Measurements from ENCODE around the gene DOCK2. TPM values are rescaled to one million over a fixed set of nuclear protein-coding genes. Genes with fewer than 3 reads are reported as not detected.

DOCK2 gene
- total and polyA plus RNA-seq, 2 experiments from 2014 or later, result 6.5 to 10.4 TPM

DNA sequence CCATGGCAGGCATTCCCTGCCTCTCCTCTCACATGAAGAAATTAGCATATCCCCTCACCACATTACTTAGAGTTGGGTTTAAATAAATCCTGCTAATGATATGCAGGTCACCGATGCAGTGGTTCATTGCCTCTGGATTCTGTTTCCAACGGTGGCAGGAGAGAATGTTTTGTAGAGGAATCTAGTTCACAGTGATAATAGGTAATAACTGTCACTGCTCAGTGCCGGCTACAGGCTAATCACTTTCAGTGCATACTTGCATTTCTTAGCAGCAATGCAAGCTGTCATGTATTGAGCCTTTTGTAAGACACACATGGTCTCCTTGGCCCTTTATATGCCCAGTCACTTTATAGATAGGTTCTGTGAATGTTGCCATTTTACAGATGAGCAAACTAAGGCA, 402.8 kb downstream of the DOCK2 start:
- whole genome bisulfite sequencing, 2 experiments (ENCODE audit: low coverage in 1 of 2, low lambda C conversion rate in 2 of 2, missing lambda C conversion rate in 2 of 2), result 46 to 71% methylated on average over 3 of the region's 3 CpGs
- TF ChIP-seq EZH2phosphoT487 (IDR thresholded peaks at IDR 0.05; ENCODE audit: insufficient read depth, low read depth) (no peak), EZH2 (IDR thresholded peaks at IDR 0.05; ENCODE audit: insufficient read depth, poor library complexity, severe bottlenecking) (no peak)

DNA sequence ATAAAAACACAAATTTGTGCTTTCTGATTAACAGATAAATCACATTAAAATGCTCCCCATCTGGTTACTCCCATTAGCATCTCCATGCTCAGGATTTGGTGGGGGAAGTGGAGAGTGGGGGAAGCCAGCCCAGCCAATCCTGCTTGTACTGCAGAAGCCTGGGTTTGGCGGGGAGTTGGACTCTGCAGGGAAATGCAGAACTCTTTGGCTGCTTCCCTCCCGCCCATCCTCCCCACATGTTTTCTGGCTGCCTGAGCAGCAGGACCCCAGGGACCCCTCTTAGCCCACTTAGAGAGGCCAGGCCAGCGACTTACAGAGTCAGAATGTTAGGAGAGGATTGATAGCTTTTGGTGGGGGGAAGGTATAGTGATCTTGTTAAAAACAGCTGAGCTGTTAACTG, 409.2 kb downstream of the DOCK2 start:
- Histone ChIP-seq H3K9ac (no peak overlapping the region), H3K4me1 (ENCODE audit: insufficient read depth) (no peaks in the 10 kb centered on the region), H3K4me2 (ENCODE audit: unreplicated experiment) (no peak overlapping the region), H3K27me3 (replicated peaks; ENCODE audit: insufficient read depth) (peaks cover 5% of the 10 kb centered on the region; the same call in 1 of the 2 replicates), H3K27ac (no peak overlapping the region), H4K20me1 (ENCODE audit: insufficient read depth) (no peaks in the 10 kb centered on the region), H3F3A (ENCODE audit: insufficient read depth) (no peaks in the 10 kb centered on the region), H3K4me3 (no peak overlapping the region), H2AFZ (no peak overlapping the region), H3K36me3 (ENCODE audit: low read depth) (no peaks in the 10 kb centered on the region), H3K9me2 (ENCODE audit: insufficient read depth) (no peaks in the 10 kb centered on the region), H3K79me2 (ENCODE audit: insufficient read depth) (no peaks in the 10 kb centered on the region), H3K9me3 (ENCODE audit: low read depth) (no peaks in the 10 kb centered on the region)
- 60 to 61% methylated on average over 3 of the region's 3 CpGs for WGBS, 2 experiments (ENCODE audit: low coverage in 1 of 2, low lambda C conversion rate in 2 of 2, missing lambda C conversion rate in 2 of 2)
- TF ChIP-seq EZH2phosphoT487 (IDR thresholded peaks at IDR 0.05; ENCODE audit: insufficient read depth, low read depth) (no peak), EZH2 (IDR thresholded peaks at IDR 0.05; ENCODE audit: insufficient read depth, poor library complexity, severe bottlenecking) (no peak)
- in situ Hi-C loops (cut with MboI), result no loop called here
- no peak for DNase-seq

More for the DNA sequence above, 402.8 kb downstream of the DOCK2 start:
- Histone ChIP-seq H3K36me3 (ENCODE audit: low read depth) (no peaks in the 10 kb centered on the region), H3K9me2 (ENCODE audit: insufficient read depth) (no peaks in the 10 kb centered on the region), H3K9me3 (ENCODE audit: low read depth) (no peaks in the 10 kb centered on the region), H4K20me1 (ENCODE audit: insufficient read depth) (no peaks in the 10 kb centered on the region), H3K79me2 (ENCODE audit: insufficient read depth) (no peaks in the 10 kb centered on the region), H3K4me1 (ENCODE audit: insufficient read depth) (no peaks in the 10 kb centered on the region), H3K27ac (no peak overlapping the region), H3K4me3 (no peak overlapping the region), H3F3A (ENCODE audit: insufficient read depth) (no peaks in the 10 kb centered on the region), H3K9ac (no peak overlapping the region), H3K4me2 (ENCODE audit: unreplicated experiment) (no peak overlapping the region), H3K27me3 (replicated peaks; ENCODE audit: insufficient read depth) (peaks cover 2% of the 10 kb centered on the region; the same call in 1 of the 2 replicates), H2AFZ (no peak overlapping the region)
- no peak for DNase-seq
- in situ Hi-C loops (cut with MboI), result no loop called here

DNA sequence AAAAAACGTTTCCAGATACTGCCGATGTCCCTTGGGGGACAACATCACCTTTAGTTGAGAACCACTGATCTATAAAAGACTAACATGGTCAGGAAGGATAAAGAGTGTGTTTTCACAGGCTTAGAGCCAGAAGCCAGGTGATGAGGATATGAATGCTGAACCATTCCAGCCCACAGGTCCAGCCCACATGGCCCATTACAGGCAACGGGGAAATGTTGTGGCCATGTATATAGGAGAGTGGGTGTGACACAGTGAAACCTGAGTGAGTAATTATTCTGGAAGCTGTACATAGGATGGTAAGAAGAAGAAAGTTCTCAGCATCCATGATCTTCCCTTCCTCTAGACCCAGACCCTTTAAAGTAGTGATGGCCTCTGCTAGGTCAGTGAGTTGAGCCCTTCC, 412.6 kb downstream of the DOCK2 start:
- Histone ChIP-seq H2AFZ (no peak overlapping the region), H3K9me3 (ENCODE audit: low read depth) (no peaks in the 10 kb centered on the region), H3K4me1 (ENCODE audit: insufficient read depth) (no peaks in the 10 kb centered on the region), H3K27me3 (replicated peaks; ENCODE audit: insufficient read depth) (peaks cover 4% of the 10 kb centered on the region; the same call in 1 of the 2 replicates), H3K36me3 (ENCODE audit: low read depth) (no peaks in the 10 kb centered on the region), H3F3A (ENCODE audit: insufficient read depth) (no peaks in the 10 kb centered on the region), H3K4me2 (ENCODE audit: unreplicated experiment) (no peak overlapping the region), H3K9me2 (ENCODE audit: insufficient read depth) (no peaks in the 10 kb centered on the region), H4K20me1 (ENCODE audit: insufficient read depth) (no peaks in the 10 kb centered on the region), H3K79me2 (ENCODE audit: insufficient read depth) (no peaks in the 10 kb centered on the region), H3K27ac (no peak overlapping the region), H3K9ac (no peak overlapping the region), H3K4me3 (no peak overlapping the region)
- no peak for DNase-seq
- no peak for TF ChIP-seq EZH2phosphoT487 (IDR thresholded peaks at IDR 0.05; ENCODE audit: insufficient read depth, low read depth)
- no peak for TF ChIP-seq EZH2 (IDR thresholded peaks at IDR 0.05; ENCODE audit: insufficient read depth, poor library complexity, severe bottlenecking)
- 90% methylated on average over 3 of the region's 3 CpGs for WGBS, 2 experiments (ENCODE audit: low coverage in 1 of 2, low lambda C conversion rate in 2 of 2, missing lambda C conversion rate in 2 of 2)
- in situ Hi-C loops (cut with MboI), result no loop called here

DNA sequence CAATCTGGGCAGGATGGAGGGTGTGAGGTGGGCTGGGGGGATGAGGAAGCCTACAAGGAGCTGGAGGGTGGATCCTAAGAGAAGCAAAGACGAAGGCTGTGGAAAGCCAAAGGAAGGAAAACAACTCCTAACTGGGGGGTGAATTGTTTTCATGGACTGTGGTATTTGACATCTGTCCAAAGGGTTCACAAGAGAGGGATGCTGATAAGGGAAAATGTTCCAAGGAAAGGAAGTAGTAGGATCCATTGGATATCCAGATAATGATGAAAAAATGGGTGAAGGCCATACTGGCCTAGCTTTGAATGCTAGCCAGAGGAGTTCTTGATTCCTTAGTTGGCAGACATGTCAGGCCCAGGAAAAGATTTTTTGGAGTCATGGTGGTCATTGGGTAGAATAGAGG, 416.8 kb downstream of the DOCK2 start:
- in situ Hi-C loops (cut with MboI), result no loop called here

DNA sequence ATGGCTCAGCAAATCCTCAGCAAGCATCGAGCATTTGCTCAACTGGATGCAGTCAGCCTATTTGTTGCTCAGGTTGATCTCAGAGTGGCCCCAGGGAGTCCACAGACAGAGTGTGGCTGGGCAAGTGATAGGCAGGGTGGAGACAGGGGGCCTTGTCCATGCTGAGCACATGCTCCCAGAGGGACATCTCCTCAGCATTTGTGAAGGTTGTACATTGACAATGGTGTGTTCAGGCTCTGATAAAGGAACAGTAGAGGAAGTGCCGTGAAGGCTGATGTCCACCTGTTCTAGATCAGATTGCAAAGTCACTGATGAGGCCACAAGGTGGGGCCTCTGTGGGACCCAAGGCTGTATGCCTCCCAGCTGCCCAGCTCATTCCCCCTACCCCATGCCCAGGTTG, 418.5 kb downstream of the DOCK2 start:
- WGBS, 2 experiments (ENCODE audit: low coverage in 1 of 2, low lambda C conversion rate in 2 of 2, missing lambda C conversion rate in 2 of 2), result 75 to 88% methylated on average over 2 of the region's 2 CpGs
- TF ChIP-seq EZH2phosphoT487 (IDR thresholded peaks at IDR 0.05; ENCODE audit: insufficient read depth, low read depth) (no peak), EZH2 (IDR thresholded peaks at IDR 0.05; ENCODE audit: insufficient read depth, poor library complexity, severe bottlenecking) (no peak)
- H3K9me3 ChIP-seq (ENCODE audit: low read depth), result no peaks in the 10 kb centered on the region

More for the DNA sequence above, 416.8 kb downstream of the DOCK2 start:
- H4K20me1 ChIP-seq (ENCODE audit: insufficient read depth), result no peaks in the 10 kb centered on the region
- H3K4me1 ChIP-seq (ENCODE audit: insufficient read depth), result no peaks in the 10 kb centered on the region
- H3F3A ChIP-seq (ENCODE audit: insufficient read depth), result no peaks in the 10 kb centered on the region
- no peak overlapping the region for H3K9ac ChIP-seq
- H2AFZ ChIP-seq, result no peak overlapping the region
- TF ChIP-seq EZH2phosphoT487 (IDR thresholded peaks at IDR 0.05; ENCODE audit: insufficient read depth, low read depth), result no peak
- no peak for TF ChIP-seq EZH2 (IDR thresholded peaks at IDR 0.05; ENCODE audit: insufficient read depth, poor library complexity, severe bottlenecking)
- H3K36me3 ChIP-seq (ENCODE audit: low read depth), result no peaks in the 10 kb centered on the region
- H3K4me2 ChIP-seq (ENCODE audit: unreplicated experiment), result no peak overlapping the region
- H3K4me3 ChIP-seq, result no peak overlapping the region
- H3K79me2 ChIP-seq (ENCODE audit: insufficient read depth), result no peaks in the 10 kb centered on the region
- H3K27me3 ChIP-seq (replicated peaks; ENCODE audit: insufficient read depth), result no peaks in the 10 kb centered on the region
- 73 to 93% methylated on average over 1 of the region's 1 CpG for WGBS, 2 experiments (ENCODE audit: low coverage in 1 of 2, low lambda C conversion rate in 2 of 2, missing lambda C conversion rate in 2 of 2)
- H3K27ac ChIP-seq, result no peak overlapping the region
- H3K9me2 ChIP-seq (ENCODE audit: insufficient read depth), result no peaks in the 10 kb centered on the region
- no peaks in the 10 kb centered on the region for H3K9me3 ChIP-seq (ENCODE audit: low read depth)
- no peak for DNase-seq

More for the DNA sequence above, 418.5 kb downstream of the DOCK2 start:
- H3K9ac ChIP-seq, result no peak overlapping the region
- H3K9me2 ChIP-seq (ENCODE audit: insufficient read depth), result no peaks in the 10 kb centered on the region
- no peaks in the 10 kb centered on the region for H4K20me1 ChIP-seq (ENCODE audit: insufficient read depth)
- H2AFZ ChIP-seq, result no peak overlapping the region
- H3F3A ChIP-seq (ENCODE audit: insufficient read depth), result no peaks in the 10 kb centered on the region
- H3K27me3 ChIP-seq (replicated peaks; ENCODE audit: insufficient read depth), result no peaks in the 10 kb centered on the region
- no peak overlapping the region for H3K4me3 ChIP-seq
- H3K79me2 ChIP-seq (ENCODE audit: insufficient read depth), result no peaks in the 10 kb centered on the region
- no peak overlapping the region for H3K27ac ChIP-seq
- in situ Hi-C loops (cut with MboI), result no loop called here
- H3K4me2 ChIP-seq (ENCODE audit: unreplicated experiment), result no peak overlapping the region
- no peak for DNase-seq
- H3K4me1 ChIP-seq (ENCODE audit: insufficient read depth), result no peaks in the 10 kb centered on the region
- no peaks in the 10 kb centered on the region for H3K36me3 ChIP-seq (ENCODE audit: low read depth)
